ENCODE measurements around the gene RHOXF2B. TPM values are rescaled to one million over a fixed set of nuclear protein-coding genes. Genes with fewer than 3 reads are reported as not detected.
"Not testable (repeated sequence)": the region's sequence is repeated elsewhere in the genome, so short reads cannot be mapped to it uniquely, and the experiment has no call there.

RHOXF2B gene
- under 1 TPM in 1 of 3 donors, not detected in 2; 0.21 TPM for polyA plus RNA-seq (ENCODE audit: insufficient read length in 3 of 3)
- long read RNA-seq, donor 1, result 0 reads
- long read RNA-seq, donor 2, result 0 reads
- long read RNA-seq, donor 3, result 0 reads
- long read RNA-seq, donor 4, result 0 reads
- long read RNA-seq, donor 5, result 0 reads
- long read RNA-seq, donor 6, result 0 reads
- long read RNA-seq, donor 7, result 0 reads
- long read RNA-seq, donor 8, result 0 reads
- long read RNA-seq, donor 9, result 0 reads
- long read RNA-seq, donor 10, result 0 reads
- long read RNA-seq, donor 11, result 0 reads
- long read RNA-seq, donor 12, result 0 reads
- long read RNA-seq, donor 13, result 0 reads
- long read RNA-seq, donor 14, result 0 reads
- long read RNA-seq, donor 15, result 0 reads
- long read RNA-seq, donor 16, partial matches to known transcripts, result 0 of 1 reads
- long read RNA-seq, donor 16, other reads (novel, unspliced or antisense), result 0 of 1 reads

- not testable (repeated sequence) for DNase-seq
These were observed at the start of gene RHOXF2B for GRCh38 chrX:120077590-120077989. RHOXF2B (minus strand) TSS chrX:120077690; CDS start chrX:120077552, 138 bp downstream.

- DNase-seq, result no peak
These were observed 48.0 kb upstream of the RHOXF2B start for GRCh38 chrX:120125444-120125843.

DNA sequence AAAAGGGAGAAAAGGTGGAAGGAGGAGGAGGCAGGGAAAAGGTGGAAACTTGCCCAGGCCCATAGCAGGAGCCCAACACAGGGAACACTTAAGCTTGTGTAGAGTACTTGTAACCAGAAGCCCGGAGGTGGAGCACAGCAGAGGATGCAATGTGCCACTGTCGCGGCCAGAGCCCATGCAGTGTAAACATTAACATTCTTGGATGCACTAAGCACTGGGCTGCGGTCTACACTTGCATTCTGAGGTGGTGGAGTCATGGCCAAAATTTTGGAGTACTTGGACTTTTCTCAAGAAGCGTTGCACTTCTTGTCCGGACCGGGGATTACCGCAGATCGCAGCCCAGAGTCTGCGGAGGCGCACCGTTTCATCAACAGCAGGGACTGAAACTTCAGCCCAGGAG is 42.7 kb upstream of the RHOXF2B start:
- no peak for DNase-seq

- DNase-seq, result no peak
These were observed 38.0 kb upstream of the RHOXF2B start, which contains the start of gene RHOXF1 for GRCh38 chrX:120115438-120115963. RHOXF1 (minus strand) TSS chrX:120115913; CDS start chrX:120115862, 51 bp downstream.

DNA sequence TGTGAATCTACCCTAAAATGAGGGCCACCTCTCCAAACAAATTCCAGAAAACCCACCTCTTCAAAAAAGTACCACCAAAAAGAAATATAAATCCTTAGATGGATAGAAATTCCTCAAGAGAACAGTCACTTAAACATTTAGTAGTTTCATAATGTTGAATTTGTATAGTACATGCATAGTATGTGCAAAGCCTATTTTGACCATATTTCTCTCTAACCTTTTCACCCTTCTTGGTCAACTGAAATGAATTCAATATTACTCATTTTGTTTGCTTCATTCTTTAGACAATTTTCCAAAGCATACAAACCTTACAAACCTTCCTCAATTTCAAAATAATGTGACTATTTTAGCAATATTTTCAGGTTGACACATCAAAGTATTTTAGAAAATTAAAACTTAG is 34.1 kb upstream of the RHOXF2B start:
- no peak for DNase-seq

- no peak for DNase-seq
These were observed 31.9 kb upstream of the RHOXF2B start for GRCh38 chrX:120109378-120109777.

- DNase-seq, result not testable (repeated sequence)
These were observed 27.2 kb upstream of the RHOXF2B start for GRCh38 chrX:120104707-120105106.

GRCh38 chrX:120101057-120101456 is 23.6 kb upstream of the RHOXF2B start:
- DNase-seq, result not testable (repeated sequence)

DNA sequence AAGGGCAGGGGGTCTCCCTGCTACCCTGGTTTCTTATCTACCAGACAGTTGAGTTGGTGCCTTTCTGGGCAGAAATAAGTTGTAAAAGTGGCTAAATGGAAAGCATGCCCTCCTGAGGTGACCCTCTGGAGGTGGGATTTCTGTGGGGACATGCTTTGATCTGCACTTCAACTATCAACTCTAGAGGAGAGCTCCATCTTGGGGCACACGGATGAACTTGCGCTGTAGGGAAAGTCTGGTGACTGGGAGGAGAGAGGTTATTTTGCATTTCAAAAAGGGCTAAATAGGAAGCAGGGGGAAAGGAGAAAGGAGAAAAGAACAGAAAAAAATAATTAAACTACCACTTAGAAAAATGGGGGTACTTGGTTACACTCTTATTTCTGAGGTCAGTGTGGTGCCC is 12.7 kb upstream of the RHOXF2B start:
- DNase-seq, result no peak

DNA sequence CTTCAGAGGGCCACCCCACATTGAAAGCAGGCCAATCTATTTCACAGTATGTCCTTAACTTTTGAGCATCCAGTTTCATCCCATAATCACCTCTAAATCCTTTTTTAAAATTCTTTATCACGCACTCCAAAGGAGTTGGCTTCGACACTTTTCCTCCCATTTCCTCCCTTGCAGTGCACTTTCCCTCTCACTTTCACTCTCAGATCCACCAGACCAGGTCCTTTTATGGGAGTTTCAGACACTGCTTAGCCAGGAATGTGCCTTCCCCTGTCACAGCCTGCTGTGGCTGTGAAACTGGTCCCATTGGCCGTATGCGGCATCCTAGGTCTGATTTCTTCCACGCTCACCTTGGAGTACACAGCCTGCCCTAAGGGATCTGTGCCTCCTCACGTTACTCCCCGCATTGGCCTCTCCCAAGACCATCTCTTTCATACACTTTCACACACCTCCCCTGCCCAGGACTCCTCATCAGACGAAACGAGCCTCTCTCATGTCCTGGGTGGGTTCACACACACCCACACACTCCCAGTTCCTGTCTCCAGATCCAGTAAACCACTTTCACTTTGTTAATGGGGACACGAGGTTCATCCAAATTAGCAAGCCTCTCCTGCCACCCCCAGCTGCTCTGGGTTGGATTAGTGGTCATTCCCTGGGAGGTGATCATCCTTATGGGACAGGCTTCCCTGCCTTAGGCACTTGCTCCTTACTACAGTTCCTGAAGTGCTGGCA is 10.0 kb upstream of the RHOXF2B start:
- DNase-seq, result no peak

- DNase-seq, result not testable (repeated sequence)
These were observed 8.2 kb upstream of the RHOXF2B start for GRCh38 chrX:120085553-120086185.

- not testable (repeated sequence) for DNase-seq
These were observed 11.3 kb downstream of the RHOXF2B start for GRCh38 chrX:120066169-120066568.

DNA sequence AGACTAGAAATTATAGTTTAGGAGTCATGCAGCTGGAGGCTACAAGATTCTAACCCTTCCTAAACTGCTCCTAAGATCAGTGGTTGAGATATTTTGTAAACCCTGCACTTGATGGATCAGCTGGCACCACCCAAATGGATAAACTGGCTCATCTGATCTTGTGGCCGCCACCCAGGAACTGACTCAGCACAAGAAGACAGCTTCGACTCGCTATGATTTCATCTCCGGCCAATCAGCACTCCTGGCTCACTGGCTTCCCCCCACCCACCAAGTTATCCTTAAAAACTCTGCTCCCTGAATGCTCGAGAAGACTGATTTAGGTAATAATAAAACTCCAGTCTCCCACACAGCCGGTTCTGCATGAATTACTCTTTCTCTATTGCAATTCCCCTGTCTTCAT is 34.8 kb downstream of the RHOXF2B start:
- DNase-seq, result not testable (repeated sequence)

GRCh38 chrX:120042247-120042646 is 35.2 kb downstream of the RHOXF2B start:
- not testable (repeated sequence) for DNase-seq

DNA sequence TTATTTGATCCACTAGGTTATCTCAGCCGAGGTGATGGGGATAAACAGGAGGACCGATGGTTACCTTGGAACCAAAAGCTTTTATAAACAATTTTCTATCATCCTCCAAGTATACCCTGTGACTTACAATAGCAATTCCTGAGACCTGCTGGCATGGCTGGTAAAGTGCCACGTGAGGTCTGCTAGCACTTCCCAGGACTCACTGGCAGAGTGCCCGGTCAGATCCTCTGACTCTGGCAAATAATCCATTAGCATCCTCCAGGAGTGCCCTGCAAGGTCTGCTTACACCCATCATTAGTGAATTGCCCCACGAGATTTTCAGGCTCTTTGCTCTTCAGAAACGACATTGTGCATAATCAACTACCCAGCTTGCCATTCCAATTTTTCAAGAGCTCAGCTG is 37.3 kb downstream of the RHOXF2B start:
- not testable (repeated sequence) for DNase-seq

GRCh38 chrX:120039087-120039733 is 38.3 kb downstream of the RHOXF2B start:
- DNase-seq, result not testable (repeated sequence)

GRCh38 chrX:120036704-120037103 is 40.8 kb downstream of the RHOXF2B start:
- DNase-seq, result no peak

GRCh38 chrX:120035522-120036309 is 41.8 kb downstream of the RHOXF2B start:
- not testable (repeated sequence) for DNase-seq

DNA sequence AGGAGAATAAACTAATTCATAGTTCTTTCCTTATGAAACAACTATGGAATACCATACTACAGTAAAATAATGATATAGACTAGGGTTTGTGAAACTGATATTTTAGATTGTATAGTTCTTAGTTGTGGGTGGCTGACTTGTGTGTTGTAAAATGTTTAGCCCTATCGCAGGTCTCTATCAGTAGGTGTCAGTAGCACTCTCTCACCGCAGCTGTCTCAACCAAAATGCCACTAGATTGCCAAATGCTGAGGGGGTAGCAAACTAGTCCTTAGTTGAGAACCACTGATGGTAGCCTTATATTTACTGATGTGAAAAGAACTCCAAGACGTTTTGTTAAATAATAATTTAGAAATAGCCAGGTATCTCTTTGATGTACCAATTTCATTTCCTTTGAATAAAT is 48.1 kb downstream of the RHOXF2B start:
- no peak for DNase-seq

DNA sequence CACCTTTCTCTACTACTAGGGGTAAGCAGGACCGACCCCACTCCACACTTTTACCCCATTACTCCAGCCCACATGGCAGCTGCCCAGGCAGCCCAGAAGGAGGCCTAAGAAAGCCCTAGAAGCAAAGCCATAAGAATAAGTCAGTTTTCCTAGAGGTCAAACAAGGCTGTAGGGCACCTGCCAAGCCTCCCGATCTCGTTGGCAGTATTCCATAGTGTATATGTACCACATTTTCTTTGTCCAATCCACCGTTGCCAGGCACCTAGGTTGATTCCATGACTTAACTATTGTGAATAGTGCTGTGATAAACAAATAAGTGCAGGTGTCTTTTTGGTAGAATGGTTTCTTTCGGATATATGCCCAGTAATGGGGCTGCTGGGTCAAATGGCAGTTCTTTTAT is 54.2 kb downstream of the RHOXF2B start:
- DNase-seq, result no peak

GRCh38 chrX:120022763-120023162 is 54.7 kb downstream of the RHOXF2B start:
- no peak for DNase-seq
